ENCODE measurements around the gene ZACN.
"Not testable (repeated sequence)": the region's sequence is repeated elsewhere in the genome, so short reads cannot be mapped to it uniquely, and the experiment has no call there.

ZACN gene

GRCh38 chr17:76054112-76054476, 24.9 kb upstream of the ZACN start:
- DNase-seq (ENCODE audit: low read depth): no peak

GRCh38 chr17:76056882-76057281, 22.1 kb upstream of the ZACN start:
- DNase-seq (ENCODE audit: low read depth): no peak

- not testable (repeated sequence) for DNase-seq (ENCODE audit: low read depth)
Measured at GRCh38 chr17:76058264-76058663, 20.7 kb upstream of the ZACN start.

- DNase-seq (ENCODE audit: low read depth): no peak
Measured at GRCh38 chr17:76063875-76064546, 15.0 kb upstream of the ZACN start.

GRCh38 chr17:76065775-76066174, 13.2 kb upstream of the ZACN start:
- DNase-seq (ENCODE audit: low read depth): no peak

- no peak for DNase-seq (ENCODE audit: low read depth)
Measured at GRCh38 chr17:76071531-76072147, 7.3 kb upstream of the ZACN start.

- peak; percentile 69 for DNase-seq (ENCODE audit: low read depth)
Measured at GRCh38 chr17:76072148-76072858, 6.7 kb upstream of the ZACN start, which contains the start of gene SRP68. Gene SRP68, minus strand, starts transcription at chr17:76072517. Its CDS starts 26 bp downstream, at chr17:76072491.

- no peak for DNase-seq (ENCODE audit: low read depth)
Measured at GRCh38 chr17:76074390-76075363, 4.3 kb upstream of the ZACN start, which contains the start of gene GALR2. Gene GALR2, plus strand, starts transcription at chr17:76074781. Its CDS starts 103 bp downstream, at chr17:76074884.

- no peak for DNase-seq (ENCODE audit: low read depth)
Measured at GRCh38 chr17:76075364-76076145, 3.4 kb upstream of the ZACN start.

GRCh38 chr17:76076146-76076764, 2.7 kb upstream of the ZACN start:
- no peak for DNase-seq (ENCODE audit: low read depth)

GRCh38 chr17:76076765-76077583, 2.0 kb upstream of the ZACN start:
- no peak for DNase-seq (ENCODE audit: low read depth)

- no peak for DNase-seq (ENCODE audit: low read depth)
Measured at GRCh38 chr17:76077584-76078110, 1.3 kb upstream of the ZACN start.

GRCh38 chr17:76078370-76078769, 612 bp upstream of the ZACN start:
- DNase-seq (ENCODE audit: low read depth): not testable (repeated sequence)

- no peak for DNase-seq (ENCODE audit: low read depth)
Measured at GRCh38 chr17:76079535-76079955, 563 bp downstream of the ZACN start.

GRCh38 chr17:76079956-76080767, 1.2 kb downstream of the ZACN start:
- DNase-seq (ENCODE audit: low read depth): no peak

GRCh38 chr17:76080768-76081287, 1.8 kb downstream of the ZACN start:
- no peak for DNase-seq (ENCODE audit: low read depth)

GRCh38 chr17:76081295-76082210, 2.6 kb downstream of the ZACN start:
- no peak for DNase-seq (ENCODE audit: low read depth)

All from stimulated activated CD8-positive, alpha-beta memory T cell treated with anti-CD3 and anti-CD28 coated beads, Interleukin-7, amount 100 ng/mL, for 24 hours (primary cell).